HG02981 (cell line): Measurements from ENCODE around the gene BUB3.
A peak's percentile ranks its signal among the peaks of the same experiment; 100 is the strongest.
"Not testable (repeated sequence)": the region's sequence is repeated elsewhere in the genome, so short reads cannot be mapped to it uniquely, and the experiment has no call there.

Experiments
- ATAC-seq: cut with Tn5 transposase; IDR thresholded peaks from one replicate; pipeline ENCODE4 v1.9.1; 2021; ENCODE audit warnings: mild to moderate bottlenecking, moderate library complexity; ENCODE audit not compliant: unreplicated experiment

The BUB3 gene

DNA sequence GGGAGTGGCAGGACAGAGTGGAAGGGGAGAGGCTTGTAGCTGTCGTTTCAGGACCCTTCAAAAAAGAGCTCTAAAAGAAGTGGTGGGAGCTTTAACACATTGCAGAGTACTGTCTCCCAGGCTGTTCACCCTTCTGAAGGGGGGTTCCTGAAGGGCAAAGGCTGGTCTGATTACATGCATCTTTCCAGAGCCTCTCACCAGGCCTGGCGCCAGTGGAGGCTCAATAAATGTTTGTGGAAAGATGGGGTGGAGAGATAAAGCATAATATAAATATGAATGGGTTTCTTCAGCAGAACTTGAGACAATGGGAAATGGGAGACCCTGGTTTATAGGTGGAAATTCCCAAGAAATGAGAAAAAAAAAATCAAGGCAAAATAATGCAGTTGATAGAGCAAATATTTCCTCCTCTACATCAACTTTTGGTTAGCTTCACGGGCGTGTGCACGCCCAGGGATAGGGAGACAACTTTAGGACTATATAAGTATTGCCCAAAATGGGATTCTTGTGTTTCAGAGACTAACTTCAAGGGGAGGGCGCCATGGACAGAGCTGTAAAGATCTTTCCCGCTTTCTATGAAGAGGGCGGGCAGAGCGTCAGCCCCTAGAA, 613 bp upstream of the BUB3 start:
- no peak for ATAC-seq

DNA sequence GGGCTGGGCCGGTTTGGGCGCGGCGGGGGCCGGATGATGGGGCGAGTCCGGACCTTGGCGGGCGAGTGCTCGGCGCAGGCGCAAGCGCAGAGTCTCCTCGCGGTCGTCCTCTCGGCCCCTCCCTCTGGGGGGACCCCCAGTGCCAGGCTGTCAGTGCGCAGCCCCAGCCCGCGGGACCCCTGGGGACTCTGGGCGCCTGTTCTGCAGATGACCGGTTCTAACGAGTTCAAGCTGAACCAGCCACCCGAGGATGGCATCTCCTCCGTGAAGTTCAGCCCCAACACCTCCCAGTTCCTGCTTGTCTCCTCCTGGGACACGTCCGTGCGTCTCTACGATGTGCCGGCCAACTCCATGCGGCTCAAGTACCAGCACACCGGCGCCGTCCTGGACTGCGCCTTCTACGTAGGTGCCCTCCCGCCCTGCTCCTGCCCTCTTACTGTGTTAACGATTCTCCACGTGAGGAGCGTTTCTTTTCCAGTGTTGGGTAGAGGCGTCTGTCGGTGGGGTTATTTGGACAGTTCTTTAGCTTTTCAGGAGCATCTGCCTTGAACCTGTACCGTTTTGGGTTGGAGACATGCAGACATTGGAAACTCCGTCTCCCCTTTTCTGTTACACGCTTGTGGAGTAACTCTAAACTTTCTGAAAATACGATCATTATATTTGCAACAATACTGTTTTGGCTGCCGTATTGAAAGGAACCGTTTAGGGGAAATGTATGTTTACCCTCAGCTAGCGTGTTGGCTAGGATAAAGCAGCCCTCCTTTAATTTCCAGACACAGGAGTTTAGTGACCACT, 706 bp downstream of the BUB3 start:
- peak; percentile 47 for ATAC-seq

DNA sequence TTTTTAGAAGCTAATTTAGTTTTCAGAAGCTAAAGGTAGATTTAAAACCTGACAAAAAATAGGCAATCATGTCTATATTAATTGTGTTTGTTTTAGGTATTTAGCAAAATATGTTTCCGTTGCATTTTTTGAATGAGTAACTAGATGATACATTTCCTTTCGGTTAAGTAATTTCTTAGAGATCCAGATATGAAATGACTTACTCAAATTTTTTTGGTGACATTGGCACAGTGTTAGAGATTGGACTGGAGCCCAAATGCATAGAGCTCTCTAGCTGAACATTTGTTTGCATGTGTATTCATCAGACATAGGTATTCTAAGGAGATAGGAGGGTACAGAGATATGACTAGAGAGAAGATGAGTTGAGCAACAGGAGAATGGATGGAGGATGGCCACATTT, 1.9 kb downstream of the BUB3 start:
- no peak for ATAC-seq

DNA sequence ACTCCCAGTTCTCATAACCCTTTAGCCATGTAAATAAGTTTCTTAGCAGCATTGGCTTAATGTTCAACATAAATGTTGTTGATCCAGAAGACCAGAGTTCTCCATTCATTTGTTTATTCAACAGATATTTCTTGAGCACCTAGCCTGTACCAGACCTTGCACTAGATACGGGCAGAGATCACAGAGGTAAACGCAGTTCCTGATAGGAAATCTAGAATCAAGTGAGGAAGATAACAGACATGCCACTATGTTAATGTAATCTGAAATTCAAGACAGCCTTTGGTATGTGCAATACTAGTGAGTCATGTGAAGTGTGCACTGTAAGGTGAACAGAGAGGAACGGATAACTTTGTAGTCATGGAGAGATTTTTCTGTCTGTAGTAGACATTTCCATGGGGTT, 3.0 kb downstream of the BUB3 start:
- ATAC-seq = no peak

DNA sequence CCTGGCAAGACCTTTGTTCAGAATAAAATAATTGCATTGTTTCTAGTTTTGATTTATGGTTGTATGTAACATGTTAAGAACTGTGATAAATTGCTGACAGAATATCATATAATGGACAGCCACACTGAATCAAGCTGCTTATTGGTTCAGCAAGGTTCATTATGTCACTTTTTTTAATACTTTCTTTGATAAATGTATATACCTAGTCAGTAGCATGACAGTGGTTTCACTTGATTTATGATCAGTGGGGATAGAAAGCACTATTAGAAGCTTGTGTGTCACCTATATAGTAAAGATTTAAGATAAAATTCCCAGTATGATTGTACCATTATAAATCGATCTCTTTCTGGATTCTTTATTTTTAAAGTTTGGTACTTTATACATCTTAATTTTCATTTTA, 4.5 kb downstream of the BUB3 start:
- ATAC-seq = no peak

DNA sequence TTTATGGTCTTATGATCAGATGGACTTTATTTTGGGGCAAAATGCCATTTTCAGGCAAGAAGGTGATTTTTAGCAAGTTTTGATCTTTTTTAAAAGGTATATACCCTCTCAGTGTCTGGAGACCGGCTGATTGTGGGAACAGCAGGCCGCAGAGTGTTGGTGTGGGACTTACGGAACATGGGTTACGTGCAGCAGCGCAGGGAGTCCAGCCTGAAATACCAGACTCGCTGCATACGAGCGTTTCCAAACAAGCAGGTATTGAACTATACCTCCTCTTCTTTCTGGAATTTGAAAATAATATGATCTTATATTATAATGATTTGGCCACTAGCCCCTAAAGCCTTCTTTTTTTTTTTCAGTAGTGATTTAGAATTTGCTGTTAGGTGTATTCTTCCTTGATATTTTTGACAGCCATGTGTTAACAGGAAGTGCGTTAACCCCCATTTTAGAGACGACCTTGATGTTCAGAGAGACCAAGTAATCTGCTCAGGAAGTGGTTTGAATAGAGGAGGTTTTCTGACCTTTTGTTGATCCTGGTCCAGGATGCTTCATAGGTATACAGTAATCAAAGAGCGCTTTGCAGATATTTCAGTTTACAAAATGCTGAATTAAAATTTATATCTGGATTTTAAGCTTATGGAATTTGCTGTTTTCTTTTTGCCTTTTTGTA, 6.2 kb downstream of the BUB3 start:
- ATAC-seq = no peak

DNA sequence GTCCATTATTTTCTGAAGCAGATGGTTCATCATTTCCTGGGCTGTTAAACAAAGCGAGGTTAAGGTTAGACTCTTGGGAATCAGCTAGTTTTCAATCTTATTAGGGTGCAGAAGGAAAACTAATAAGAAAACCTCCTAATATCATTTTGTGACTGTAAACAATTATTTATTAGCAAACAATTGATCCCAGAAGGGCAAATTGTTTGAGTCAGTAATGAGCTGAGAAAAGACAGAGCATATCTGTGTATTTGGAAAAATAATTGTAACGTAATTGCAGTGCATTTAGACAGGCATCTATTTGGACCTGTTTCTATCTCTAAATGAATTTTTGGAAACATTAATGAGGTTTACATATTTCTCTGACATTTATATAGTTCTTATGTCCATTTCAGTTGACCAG, 10.1 kb downstream of the BUB3 start:
- no peak for ATAC-seq

DNA sequence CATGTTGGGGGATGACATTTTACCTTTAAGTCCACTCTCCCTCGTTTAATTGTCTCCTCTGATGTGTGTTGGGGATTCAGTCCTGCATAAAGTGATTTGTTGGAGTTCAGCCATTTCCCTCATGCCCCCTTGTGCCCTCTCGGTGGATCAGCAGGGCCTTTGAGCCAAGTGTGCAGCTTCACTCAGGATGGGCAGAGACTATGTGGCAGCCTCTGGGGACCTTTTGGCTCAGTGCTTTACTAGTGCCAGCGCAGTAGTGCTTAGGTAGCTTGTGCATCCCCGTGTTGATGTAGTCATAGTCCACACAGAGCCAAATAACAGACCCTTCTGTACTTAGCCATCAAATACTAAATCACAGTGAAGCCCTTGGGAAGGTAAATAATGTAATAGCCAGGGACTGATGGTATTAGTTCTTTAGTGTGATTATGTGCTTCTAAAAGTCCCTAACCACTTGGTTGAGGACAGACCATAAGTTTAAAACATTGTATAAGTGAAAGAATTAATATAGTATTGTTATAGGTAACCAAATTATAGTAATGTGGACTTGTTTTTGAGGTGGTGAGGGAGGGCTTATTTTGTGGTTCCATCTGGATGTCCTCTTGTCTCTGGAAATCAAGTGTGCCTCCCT, 11.4 kb downstream of the BUB3 start:
- ATAC-seq = no peak

DNA sequence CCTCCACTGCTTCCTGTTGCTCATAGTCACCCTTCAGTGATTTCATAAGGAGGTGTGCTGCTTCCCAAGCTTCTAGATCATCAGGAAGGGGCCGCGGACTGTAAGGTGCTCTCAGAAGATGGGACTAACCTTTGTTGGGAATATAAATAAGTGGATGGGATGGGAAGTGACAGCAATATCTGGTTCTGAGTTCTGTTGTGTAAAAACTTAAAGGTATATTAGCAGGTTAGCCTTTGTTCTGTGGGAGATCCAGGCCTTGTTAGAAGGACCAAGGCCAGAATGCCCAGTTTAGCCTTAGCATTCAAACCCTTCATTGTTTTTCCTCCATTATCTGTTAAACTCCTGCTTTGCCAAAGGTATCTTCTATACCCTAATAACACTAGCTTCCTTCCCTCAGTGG, 12.4 kb downstream of the BUB3 start:
- ATAC-seq = no peak

DNA sequence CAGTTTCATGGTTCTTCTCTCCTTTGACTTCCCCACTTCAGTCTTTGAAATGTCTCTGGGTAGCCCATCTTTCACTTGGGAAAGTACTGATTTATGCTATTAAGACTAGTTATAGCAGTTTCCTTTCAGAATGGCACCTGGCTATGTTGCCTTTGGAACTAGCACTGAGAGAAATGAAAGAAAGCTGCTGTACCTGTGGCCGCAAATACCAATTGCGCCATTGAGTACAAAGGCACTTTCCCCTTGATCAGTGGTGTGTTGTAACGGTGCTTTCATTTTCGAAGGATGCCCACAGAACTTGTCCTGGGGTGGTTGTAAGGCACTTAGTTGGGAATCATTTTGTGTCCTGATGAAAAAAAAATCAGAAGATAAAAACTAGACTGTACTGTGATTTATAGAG, 16.8 kb downstream of the BUB3 start:
- ATAC-seq = no peak

DNA sequence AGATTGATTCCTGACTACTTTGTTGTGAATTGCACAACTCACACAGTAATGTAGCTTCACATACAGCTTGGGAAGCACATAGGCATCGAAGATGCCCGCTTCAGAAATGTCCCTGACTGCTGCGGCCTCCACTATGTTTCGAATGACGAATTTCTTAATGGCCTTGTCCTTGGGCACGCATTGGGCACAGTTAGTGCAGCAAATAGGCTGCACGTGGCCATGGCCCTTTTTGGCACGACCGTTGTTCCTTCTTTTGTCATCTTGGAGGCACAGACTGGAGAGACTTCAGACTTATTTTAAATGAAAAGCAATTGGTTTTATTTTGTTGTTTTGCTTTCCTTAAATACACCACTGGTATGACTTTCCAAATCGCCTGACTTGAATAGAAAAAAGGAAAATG, 17.4 kb downstream of the BUB3 start:
- not testable (repeated sequence) for ATAC-seq

DNA sequence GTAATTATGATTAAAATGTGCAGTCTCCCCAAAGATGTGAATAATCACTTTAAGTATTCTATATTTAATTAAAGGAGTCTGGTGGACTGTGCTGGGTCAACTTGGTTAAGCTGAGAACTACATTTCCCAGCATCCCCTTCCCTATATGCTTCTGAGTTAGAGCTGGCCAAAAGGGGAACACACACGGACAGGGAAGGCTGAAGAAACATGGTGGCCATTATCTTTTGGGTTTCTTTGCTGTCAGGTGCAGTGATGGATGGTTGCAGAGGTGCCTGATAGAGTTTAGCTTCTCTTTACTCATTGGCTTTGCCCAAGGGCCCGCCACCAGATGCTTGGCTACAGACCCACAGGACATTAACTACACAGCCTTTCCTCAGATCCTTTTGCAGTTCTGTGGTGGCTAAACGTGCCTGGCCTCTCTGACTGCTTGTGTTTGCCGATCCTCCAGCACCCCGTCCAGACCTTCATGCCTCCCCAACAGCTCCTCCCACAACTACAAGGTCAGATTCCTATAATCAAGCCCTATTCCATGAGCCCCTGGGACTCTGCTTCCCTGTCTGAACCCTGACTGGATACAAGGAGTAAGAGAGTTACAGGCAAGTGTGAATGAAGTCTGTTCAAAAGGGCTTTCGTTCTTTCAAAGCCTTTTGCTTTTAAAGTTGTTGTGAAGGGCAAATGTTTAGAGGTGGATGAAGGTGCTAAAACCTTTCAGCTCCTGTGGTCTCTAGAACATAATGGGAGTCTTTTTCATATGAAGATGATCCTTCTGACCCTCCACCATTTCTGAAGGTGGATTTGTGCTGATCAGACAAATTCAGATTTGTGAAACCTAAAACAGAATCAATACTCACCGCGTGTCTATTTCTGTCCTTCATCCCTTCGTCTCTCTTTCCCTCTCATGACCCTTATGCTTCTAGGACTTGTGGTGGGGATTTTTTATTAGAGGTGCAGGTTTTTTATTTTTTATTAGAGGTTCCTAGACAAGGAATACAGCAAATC, 21.5 kb downstream of the BUB3 start:
- ATAC-seq = no peak

DNA sequence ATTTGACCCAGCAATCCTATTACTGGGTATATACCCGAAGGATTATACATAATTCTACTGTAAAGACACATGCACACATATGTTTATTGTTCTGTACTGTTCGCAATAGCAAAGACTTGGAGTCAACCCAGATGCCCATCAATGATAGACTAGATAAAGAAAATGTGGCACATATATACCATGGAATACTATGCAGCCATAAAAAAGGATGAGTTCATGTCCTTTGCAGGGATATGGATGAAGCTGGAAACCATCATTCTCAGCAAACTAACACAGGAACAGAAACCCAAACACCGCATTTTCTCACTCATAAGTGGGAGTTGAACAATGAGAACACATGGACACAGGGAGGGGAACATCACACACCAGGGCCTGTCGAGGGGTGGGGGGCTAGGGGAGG, 24.2 kb downstream of the BUB3 start:
- not testable (repeated sequence) for ATAC-seq

DNA sequence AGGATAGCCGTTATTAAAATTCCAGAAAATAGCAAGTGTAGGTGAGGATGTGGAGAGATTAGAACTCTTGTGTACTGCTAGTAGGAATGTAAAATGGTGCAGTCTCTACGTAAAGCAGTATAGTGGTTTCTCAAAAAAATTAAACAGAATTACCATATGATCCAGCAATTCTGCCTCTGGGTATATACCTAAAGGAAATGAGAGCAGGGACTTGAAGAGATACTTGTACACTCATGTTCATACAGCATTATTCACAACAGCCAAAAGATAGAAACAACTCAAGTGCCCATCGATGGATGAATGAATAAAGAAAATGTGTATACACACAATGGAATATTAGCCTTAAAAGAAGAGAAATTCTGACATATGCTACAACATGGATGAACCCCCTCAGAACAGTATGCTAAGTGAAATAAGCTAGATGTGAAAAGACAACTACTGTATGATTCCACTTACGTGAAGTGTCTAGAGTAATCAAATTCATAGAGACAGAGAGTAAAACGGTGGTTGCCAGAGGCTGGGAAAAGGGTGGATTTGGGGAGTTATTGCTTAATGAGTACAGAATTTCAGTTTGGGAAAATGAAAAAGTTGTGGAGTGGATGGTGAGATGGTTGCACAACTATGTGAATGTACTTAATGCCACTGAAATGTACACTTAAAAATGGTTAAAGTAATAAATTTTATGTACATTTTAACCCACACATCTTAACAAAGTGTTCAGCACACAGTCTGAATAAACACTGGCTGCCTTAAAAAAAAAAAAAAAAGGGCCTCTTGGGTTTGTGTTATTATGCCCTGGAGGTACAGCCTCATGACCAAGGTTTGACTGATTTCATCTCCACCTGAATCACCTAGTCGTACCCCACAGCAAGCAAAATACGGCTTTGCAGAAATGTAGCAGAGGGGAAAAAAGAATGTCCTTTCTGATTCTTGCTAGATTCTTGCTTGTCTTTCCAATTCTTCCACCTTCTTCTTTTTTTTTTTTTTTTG, 26.2 kb downstream of the BUB3 start:
- no peak for ATAC-seq

DNA sequence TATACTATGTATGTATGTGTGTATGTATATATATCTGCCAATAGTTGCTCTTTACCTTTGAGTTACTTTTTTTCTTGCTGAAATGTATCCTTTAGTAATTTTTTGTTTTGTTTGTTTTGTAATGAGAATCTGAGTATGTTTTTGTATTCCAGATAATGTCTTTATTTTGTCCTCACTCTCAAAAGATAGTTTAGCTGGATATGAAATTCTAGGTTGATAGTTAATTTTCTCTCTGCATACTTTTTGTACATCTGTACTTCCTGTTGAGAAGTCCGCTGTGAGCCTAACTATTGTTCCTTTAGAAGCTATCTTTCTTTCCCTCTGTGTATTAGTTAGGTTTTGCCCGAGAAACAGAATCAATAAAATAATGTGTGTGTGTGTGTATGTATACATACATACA, 29.5 kb downstream of the BUB3 start:
- no peak for ATAC-seq

DNA sequence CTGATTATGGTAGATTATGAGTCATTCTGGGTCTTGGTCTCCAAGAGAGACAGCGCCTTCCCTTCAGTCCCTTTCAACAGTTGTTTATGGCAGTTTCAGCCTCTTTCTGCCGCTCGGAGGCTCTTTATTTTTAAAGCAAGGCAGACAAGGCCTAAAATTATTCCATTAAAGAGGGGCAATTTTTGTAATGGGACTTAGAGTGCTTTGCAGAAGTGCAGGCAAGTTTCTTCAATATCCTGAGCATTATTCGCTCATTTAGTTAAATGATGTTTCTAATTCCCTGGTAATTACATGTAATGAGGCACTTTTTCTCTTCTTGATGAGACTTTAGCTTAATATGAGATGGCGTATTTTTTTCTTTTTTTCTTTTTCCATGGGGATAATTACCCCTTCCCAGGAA, 33.6 kb downstream of the BUB3 start:
- ATAC-seq = no peak

DNA sequence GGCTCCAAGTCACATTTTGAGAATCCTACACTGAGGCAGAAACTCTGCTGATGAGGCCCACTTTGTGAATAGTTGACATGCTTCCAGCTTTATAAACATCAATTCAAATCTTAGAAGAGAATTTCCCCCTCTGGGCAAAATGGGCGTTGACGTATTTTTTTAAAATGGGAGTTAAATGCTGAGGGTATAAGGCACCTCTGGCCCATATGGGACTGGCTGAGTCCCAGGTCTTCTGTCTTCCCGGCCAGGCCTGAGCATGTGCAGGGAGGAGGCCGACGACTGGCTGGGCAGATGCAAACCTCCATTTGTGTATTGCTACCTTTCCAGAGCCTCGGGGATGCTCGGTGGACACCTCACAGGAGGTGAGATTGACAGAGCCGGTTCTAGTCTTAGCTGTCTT, 37.7 kb downstream of the BUB3 start:
- no peak for ATAC-seq

DNA sequence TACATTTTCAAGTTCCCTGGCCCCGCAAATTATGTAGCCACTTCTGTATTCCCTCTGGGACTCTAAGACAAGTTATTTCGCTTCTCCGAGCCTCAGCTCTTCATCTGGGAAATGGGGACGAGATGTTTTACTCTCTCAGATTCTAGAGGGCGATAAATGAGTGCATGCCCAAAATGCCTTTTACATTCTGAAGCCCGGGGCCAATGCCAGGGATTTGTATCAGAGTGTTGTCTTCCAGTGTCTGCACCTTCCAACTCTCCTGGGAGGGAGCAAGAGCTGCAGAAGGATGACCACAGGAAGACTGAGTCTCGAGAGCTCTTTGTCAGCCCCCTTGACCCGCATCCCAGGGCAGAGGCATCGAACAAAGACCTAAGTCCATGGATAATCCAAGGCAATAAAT, 39.9 kb downstream of the BUB3 start:
- ATAC-seq = no peak

DNA sequence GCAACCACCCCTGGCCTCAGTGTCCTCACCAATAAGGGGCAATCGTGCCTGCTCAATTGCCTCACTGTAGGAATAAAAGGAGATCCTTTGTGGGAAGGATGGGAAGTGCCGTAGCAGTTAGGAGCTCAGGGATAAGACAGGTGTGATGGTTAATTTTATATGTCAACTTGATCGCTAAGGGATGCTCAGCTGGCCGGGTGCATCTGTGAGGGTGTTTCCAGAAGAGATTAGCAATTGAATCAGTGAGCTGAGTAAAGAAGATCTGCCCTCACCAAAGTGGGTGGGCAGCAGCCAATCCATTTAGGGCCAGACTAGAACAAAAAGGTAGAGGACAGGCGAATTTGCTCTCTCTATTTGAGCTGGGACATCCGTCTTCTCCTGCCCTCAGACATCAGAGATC, 46.3 kb downstream of the BUB3 start:
- ATAC-seq = no peak
